Right lobe of liver (tissue), 6 donors: ENCODE results near the gene LIMK2. TPM values are rescaled to one million over a fixed set of nuclear protein-coding genes. Genes with fewer than 3 reads are reported as not detected.

Experiments used
- ATAC-seq, 4 donors: fragments of 200-7000 bp; cut with Tn5 transposase; one replicate each; pipeline ENCODE4 v1.9.1; 2020; ENCODE audit warnings: mild to moderate bottlenecking in 4 of 4, moderate library complexity in 4 of 4
- DNase-seq, 3 donors: peaks; one replicate each; pipeline ENCODE4 v3.0.0-alpha.2; 2020
- H3K27ac ChIP-seq, 3 donors: fragments of 200-600 bp; one replicate each; pipeline ENCODE4 v1.8.0; 2022
- H3K27me3 ChIP-seq, 2 donors: fragments of 200-600 bp; one replicate each; pipeline ENCODE4 v1.8.0; 2022
- H3K36me3 ChIP-seq, 4 donors: fragments of 200-600 bp; sonication (generic) in 1 of 4; one replicate each; pipeline versions ENCODE4 v1.5.1 to v1.8.0; 2017 to 2022; ENCODE audit warnings: control low read depth in 1 of 4
- H3K4me1 ChIP-seq, 4 donors: fragments of 200-600 bp; sonication (generic) in 1 of 4; one replicate each; pipeline versions ENCODE4 v1.5.1 to v1.8.0; 2017 to 2022; ENCODE audit warnings: control low read depth in 1 of 4
- H3K4me3 ChIP-seq, 3 donors: fragments of 200-600 bp; one replicate each; pipeline ENCODE4 v1.8.0; 2022
- H3K9me3 ChIP-seq, 4 donors: fragments of 200-600 bp; sonication (generic) in 1 of 4; one replicate each; pipeline versions ENCODE4 v1.5.1 to v1.8.0; 2017 to 2022; ENCODE audit warnings: control low read depth in 1 of 4
- POLR2A ChIP-seq: fragments of 450-650 bp; IDR thresholded peaks from one replicate; pipeline ENCODE4 v1.6.1; 2017; ENCODE audit warnings: antibody characterized with exemption, mild to moderate bottlenecking
- WGBS: methylation state at CpG from one replicate; pipeline ENCODE4 v1.1.6; 2018; ENCODE audit warnings: low coverage, low lambda C conversion rate; ENCODE audit not compliant: insufficient coverage; ENCODE audit errors: missing lambda C conversion rate; 5-methylcytosine and 5-hydroxymethylcytosine counted together
- intact Hi-C, 2 donors: fragments of 100-400 bp; cut with DNase I; formaldehyde crosslinking; loops; one replicate each; pipeline versions ENCODE4 v1.11.2 to v1.14.1; 2022
- total RNA-seq, 6 experiments: library from RNA; depleted of rRNA in 2 of 6; stranded (reverse); fragments of >200 nt in 2 of 6; fragmentation: NEBNext Ultra II Directional in 3 of 6; extraction: Animal tissue kit (Norgen Biotek cat#: 25700) in 3 of 6; gene quantifications; one replicate each; pipeline versions ENCODE4 v1.1.0 to v1.2.4, GENCODE V29; 2016 to 2023
- TF ChIP-seq, protein P1 (sequence below), 4 donors: fragments of 200-600 bp in 3 of 4; fragments of 450-650 bp in 1 of 4; IDR thresholded peaks; one replicate each; pipeline versions ENCODE4 v1.5.1 to v1.8.0; 2016 to 2022; ENCODE audit warnings: antibody characterized with exemption in 4 of 4, mild to moderate bottlenecking in 2 of 4
- donor health status: DM: no; HTN: yes; CAD: no.
- donor health status: DM: no; HTN: no; CAD: no.
- donor health status: DM: no; HTN: no; CAD: no.
- donor health status: DM: no; HTN: yes; CAD: no.
- donor health status: DM: no; HTN: yes; CAD: no.

The LIMK2 gene
- total RNA-seq, 6 experiments from 2014 or later: 6.3 to 47.9 (median 19.6) TPM

DNA sequence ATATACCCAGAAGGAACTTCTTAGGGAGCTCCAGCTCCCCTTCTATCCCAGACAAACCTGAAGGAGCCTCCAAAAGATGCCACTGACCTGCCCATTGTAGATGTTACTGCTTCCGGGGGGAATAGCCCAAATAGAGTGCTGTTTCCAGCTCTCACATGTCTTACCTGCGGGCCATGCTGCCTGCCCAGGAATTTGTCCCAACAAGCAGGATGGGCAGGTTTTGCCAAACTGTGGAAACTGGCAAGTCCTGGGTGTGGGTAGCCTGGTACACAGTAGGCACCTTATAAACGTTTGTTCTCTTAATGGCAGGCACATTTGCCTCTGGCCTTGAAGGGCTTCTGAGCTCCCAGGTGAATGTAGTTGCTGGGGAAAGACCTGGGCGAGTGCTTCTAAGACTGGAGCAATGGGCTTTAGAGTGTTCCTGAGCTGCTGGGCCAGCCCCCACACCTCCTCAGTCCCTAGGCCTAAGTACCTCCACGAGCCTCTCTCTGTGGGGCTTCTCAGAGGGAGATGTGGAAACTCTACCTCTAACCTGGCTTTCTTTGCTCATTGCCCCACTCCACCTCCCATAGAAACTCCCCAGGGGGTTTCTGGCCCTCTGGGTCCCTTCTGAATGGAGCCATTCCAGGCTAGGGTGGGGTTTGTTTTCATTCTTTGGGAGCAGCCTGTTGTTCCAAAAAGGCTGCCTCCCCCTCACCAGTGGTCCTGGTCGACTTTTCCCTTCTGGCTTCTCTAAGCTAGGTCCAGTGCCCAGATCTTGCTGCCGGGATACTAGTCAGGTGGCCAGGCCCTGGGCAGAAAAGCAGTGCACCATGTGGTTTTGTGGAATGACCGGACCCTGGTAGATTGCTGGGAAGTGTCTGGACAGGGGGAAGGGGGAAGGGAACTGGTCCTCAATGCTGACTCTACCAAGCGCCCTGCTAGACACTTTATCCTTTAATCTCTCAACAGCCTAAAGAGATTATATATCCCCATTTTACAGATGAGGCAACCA, 37.2 kb downstream of the LIMK2 start:
- intact Hi-C loops: no loop called here
- Histone ChIP-seq H3K27ac (no peak overlapping the region), H3K36me3 (no peaks in the 10 kb centered on the region), H3K4me1 (peaks cover 0 to 21% (median 0%) of the 10 kb centered on the region in 4 donors), H3K9me3 (no peaks in the 10 kb centered on the region), H3K27me3 (no peaks in the 10 kb centered on the region), H3K4me3 (no peak overlapping the region)
- 100% methylated on average over 2 of the region's 9 CpGs for WGBS
- no peak for ATAC-seq
- DNase-seq: no peak
- TF ChIP-seq, protein P1, sequence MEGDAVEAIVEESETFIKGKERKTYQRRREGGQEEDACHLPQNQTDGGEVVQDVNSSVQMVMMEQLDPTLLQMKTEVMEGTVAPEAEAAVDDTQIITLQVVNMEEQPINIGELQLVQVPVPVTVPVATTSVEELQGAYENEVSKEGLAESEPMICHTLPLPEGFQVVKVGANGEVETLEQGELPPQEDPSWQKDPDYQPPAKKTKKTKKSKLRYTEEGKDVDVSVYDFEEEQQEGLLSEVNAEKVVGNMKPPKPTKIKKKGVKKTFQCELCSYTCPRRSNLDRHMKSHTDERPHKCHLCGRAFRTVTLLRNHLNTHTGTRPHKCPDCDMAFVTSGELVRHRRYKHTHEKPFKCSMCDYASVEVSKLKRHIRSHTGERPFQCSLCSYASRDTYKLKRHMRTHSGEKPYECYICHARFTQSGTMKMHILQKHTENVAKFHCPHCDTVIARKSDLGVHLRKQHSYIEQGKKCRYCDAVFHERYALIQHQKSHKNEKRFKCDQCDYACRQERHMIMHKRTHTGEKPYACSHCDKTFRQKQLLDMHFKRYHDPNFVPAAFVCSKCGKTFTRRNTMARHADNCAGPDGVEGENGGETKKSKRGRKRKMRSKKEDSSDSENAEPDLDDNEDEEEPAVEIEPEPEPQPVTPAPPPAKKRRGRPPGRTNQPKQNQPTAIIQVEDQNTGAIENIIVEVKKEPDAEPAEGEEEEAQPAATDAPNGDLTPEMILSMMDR (IDR thresholded peaks at IDR 0.05): no peak
- TF ChIP-seq POLR2A: no peak

DNA sequence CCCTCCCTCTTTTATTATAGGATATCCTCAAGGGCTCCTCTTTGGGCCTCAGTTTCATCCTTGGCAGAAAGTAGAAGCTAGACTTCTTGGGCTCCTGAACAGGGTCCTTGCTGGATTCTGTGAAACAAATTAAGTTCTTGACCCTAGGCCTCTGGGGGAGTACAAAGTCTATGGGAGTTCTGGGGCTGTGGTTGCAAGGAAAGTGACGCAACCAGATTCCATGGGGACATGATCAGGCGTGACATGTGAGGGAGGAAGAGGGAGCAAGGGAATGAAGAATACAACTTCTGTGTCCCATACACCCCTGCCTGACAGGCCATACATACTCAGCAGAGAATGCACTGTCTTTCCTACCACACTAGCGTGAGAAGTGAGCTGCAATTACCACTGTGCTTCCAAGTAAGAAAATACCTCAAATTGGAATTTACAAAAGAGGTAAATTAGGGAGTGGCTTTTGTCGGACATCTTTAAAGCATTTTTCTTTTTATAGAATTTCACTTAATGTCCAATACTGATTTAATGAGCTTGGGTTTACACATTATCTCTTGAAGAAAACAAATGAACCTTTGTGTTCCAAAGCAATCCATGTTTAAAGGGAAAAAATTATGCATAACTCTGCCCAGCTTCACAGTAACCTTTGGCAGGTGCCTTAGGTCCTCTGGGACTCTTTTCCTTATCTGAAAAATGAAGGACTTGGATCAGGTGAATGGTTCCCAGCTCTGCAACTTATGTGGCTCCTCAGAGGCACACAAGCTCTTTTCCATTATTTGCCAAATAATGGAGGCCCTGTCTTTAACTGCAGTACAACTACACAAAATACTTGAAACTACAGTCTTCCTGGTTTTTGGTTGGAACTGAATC, 38.9 kb downstream of the LIMK2 start:
- Histone ChIP-seq H3K36me3 (no peaks in the 10 kb centered on the region), H3K9me3 (no peaks in the 10 kb centered on the region), H3K27ac (no peak overlapping the region), H3K4me1 (peaks cover 0 to 8% (median 0%) of the 10 kb centered on the region in 4 donors), H3K4me3 (no peak overlapping the region), H3K27me3 (no peaks in the 10 kb centered on the region)
- ATAC-seq (peak in 3 of 4 donors; percentile 26 to 61 (median 60)), DNase-seq (no peak)
- no peak for TF ChIP-seq POLR2A
- TF ChIP-seq, protein P1 (IDR thresholded peaks at IDR 0.05): no peak
- WGBS: 70% methylated on average over 4 of the region's 4 CpGs
- intact Hi-C loops: no loop called here

DNA sequence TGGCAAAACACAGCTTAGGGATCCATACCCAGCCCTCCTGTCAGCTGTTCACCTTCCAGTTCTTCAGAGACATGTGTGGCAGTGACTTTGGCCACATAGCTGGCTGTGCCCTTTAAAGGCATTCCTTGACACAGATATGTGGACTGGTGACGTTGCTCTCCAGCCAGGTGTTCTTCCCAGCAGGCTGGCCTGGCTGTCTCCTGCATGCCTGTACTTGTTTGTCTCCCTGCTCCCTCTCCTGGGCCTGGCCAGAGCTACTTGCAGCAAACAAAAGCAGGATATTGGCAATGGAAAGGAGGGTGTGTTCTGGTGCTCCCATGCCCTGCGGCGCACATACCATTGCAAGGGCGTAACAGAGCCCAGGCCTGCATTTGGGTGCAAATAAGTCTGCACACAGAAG, 41.9 kb downstream of the LIMK2 start:
- no peak for TF ChIP-seq POLR2A
- TF ChIP-seq, protein P1 (IDR thresholded peaks at IDR 0.05): no peak
- no peaks in the 10 kb centered on the region for H3K27me3 ChIP-seq
- H3K4me1 ChIP-seq: peaks cover 0 to 8% (median 0%) of the 10 kb centered on the region in 4 donors
- no peaks in the 10 kb centered on the region for H3K9me3 ChIP-seq
- ATAC-seq (peak; percentile 36 to 71 (median 58)), DNase-seq (no peak)
- H3K36me3 ChIP-seq: peaks cover 0 to 4% (median 0%) of the 10 kb centered on the region in 4 donors
- WGBS: 80% methylated on average over 2 of the region's 4 CpGs
- H3K4me3 ChIP-seq: no peak overlapping the region
- intact Hi-C loops: no loop called here
- no peak overlapping the region for H3K27ac ChIP-seq

DNA sequence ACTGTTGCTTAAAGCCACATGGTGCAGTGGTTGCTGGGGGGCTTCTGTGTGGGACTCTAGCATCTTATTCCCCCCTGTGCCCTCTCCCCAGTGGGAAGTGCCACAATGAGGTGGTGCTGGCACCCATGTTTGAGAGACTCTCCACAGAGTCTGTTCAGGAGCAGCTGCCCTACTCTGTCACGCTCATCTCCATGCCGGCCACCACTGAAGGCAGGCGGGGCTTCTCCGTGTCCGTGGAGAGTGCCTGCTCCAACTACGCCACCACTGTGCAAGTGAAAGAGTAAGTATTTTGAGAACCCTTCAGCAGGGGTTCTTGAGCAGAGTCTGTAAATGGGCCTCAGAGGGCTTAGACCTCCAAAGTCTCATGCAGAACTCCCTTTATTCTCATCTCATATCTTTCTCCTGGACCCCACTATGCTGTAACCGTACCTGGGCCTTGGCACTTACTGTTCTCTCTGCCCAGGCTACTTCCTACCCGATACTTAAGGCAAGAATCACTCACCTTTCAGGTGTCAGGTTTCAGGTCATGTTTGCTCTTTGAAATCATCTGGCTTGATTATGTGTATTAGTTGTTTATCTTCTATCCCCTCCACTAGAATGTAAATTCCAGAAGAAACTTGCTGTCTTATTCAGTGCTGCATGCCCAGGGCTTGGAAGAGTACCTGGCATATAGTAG, 47.8 kb downstream of the LIMK2 start:
- no peaks in the 10 kb centered on the region for H3K9me3 ChIP-seq
- H3K36me3 ChIP-seq: peaks cover 0 to 42% (median 16%) of the 10 kb centered on the region in 4 donors
- WGBS: 90% methylated on average over 3 of the region's 8 CpGs
- ATAC-seq: no peak
- no peak for DNase-seq
- intact Hi-C loops: no loop called here
- H3K4me1 ChIP-seq: no peaks in the 10 kb centered on the region
- no peak overlapping the region for H3K27ac ChIP-seq
- H3K4me3 ChIP-seq: no peak overlapping the region
- TF ChIP-seq, protein P1 (IDR thresholded peaks at IDR 0.05): no peak
- TF ChIP-seq POLR2A: no peak
- H3K27me3 ChIP-seq: no peaks in the 10 kb centered on the region
